GM19238 (cell line): ENCODE data around the gene CSNK1G1.
"Not testable (repeated sequence)": the region's sequence is repeated elsewhere in the genome, so short reads cannot be mapped to it uniquely, and the experiment has no call there.

Experiments used
- DNase-seq: peaks from one replicate; pipeline ENCODE4 v3.0.0; 2011; ENCODE audit warnings: low spot score; ENCODE audit not compliant: insufficient read length

CSNK1G1 gene

GRCh38 chr15:64351265-64351664, 4.7 kb downstream of the CSNK1G1 start:
- no peak for DNase-seq

- DNase-seq = no peak
Measured at GRCh38 chr15:64349375-64349774, 6.6 kb downstream of the CSNK1G1 start.

GRCh38 chr15:64348455-64348854, 7.5 kb downstream of the CSNK1G1 start:
- no peak for DNase-seq

DNA sequence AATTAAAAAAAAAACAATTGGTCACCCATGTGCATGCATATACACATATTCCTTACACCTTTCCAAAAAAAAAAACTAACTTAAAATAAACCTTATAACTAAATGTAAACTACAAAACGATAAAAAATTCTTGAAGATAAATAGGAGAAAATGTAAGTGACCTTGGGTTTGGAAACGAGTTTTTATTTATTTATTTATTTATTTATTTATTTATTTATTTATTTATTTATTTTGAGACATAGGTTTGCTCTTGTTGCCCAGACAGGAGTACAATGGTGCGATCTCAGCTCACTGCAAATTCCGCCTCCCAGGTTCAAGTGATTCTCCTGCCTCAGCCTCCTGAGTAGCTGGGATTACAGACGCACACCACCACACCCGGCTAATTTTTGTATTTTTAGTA, 9.7 kb downstream of the CSNK1G1 start:
- not testable (repeated sequence) for DNase-seq

DNA sequence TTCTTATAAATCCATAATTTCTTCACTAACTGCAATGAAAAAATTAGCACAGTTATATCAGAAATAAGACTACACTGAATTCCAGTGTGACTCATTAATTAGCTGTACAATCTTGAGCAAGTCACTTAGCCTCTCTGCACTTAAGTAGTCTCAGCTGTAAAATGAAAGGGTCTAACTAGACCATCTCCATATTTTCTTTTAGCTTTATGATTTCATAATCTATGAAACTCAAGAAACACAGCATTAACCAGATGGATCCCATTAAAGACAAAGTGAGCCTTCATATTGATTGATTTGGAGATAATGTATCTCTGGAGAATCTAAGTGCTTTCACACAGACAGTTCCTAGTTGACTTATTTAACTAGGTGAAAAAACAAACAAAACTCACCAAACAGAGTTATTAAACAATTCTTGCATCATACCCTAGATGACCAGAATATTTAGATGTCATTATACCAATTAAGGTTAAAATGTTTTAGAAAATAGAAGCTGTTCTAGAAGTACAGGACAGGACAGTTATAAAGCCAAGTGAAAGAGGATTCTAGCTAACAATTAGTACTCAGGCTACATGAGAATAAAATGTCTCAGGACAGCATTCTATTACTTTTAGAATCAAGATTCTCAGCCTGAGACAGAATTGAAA, 11.2 kb downstream of the CSNK1G1 start:
- DNase-seq = no peak

- no peak for DNase-seq
Measured at GRCh38 chr15:64343841-64344240, 12.1 kb downstream of the CSNK1G1 start.

GRCh38 chr15:64343222-64343621, 12.8 kb downstream of the CSNK1G1 start:
- no peak for DNase-seq

GRCh38 chr15:64341961-64342360, 14.0 kb downstream of the CSNK1G1 start:
- DNase-seq = no peak

DNA sequence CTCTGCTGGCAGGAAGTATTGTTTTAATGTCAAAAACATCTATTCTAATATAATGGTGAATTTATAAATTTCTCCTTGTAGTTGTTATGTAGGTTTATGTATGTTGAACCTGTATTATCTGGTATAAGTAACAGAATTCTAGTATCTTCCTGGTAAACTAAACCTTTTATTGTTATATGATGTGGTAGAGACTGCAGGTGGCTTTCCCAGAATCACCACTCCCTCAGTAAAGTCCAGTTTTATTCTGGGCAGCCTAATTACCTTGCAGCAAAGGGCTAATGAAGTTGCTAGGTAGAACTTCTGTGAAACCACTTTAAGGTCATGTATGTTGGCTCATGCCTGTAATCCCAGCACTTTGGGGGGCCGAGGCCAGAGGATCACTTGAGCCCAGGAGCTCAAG, 15.6 kb downstream of the CSNK1G1 start:
- DNase-seq = no peak

GRCh38 chr15:64337761-64338160, 18.2 kb downstream of the CSNK1G1 start:
- no peak for DNase-seq

DNA sequence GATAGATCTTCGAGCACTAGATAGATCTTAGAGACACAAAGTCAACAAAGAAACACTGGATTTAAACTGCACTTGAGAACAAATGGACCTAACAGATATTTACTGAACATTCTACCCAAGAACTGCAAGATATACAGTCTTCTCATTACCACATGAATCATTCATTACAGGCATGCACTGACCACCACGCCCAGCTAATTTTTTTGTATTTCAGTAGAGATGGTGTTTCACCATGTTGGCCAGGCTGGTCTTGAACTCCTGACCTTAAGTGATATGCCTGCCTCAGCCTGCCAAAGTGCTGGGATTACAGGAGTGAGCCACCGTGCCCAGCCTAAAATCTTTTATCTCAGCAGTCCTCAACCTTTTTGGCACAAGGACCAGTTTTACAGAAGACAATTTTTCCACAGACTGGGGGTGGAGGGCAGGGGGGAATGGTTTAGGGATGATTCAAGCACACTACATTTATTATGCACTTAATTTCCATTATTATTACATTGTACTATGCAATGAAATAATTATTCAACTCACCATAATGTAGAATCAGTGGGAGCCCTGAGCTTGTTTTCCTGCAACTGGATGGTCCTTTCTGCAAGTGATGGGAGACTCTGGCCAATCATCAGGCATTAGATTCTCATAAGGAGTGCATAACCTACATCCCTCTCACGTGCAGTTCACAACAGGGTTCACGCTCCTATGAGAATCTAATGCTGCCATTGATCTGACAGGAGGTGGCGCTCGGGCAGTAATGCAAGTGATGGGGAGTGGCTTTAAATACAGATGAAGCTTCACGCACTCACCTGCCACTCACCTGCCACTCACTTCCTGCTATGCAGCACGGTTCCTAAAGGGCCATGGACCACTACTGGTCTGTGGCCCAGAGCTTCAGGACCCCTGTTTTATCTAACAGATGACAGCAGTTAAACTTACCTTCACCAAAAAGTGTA, 21.7 kb downstream of the CSNK1G1 start:
- no peak for DNase-seq

GRCh38 chr15:64333516-64333915, 22.5 kb downstream of the CSNK1G1 start:
- no peak for DNase-seq

- DNase-seq = not testable (repeated sequence)
Measured at GRCh38 chr15:64331668-64332067, 24.3 kb downstream of the CSNK1G1 start.

DNA sequence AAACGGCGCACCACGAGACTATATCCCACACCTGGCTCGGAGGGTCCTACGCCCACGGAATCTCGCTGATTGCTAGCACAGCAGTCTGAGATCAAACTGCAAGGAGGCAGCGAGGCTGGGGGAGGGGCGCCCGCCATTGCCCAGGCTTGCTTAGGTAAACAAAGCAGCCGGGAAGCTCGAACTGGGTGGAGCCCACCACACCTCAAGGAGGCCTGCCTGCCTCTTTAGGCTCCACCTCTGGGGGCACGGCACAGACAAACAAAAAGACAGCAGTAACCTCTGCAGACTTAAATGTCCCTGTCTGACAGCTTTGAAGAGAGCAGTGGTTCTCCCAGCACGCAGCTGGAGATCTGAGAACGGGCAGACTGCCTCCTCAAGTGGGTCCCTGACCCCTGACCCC, 29.0 kb downstream of the CSNK1G1 start:
- DNase-seq = not testable (repeated sequence)

DNA sequence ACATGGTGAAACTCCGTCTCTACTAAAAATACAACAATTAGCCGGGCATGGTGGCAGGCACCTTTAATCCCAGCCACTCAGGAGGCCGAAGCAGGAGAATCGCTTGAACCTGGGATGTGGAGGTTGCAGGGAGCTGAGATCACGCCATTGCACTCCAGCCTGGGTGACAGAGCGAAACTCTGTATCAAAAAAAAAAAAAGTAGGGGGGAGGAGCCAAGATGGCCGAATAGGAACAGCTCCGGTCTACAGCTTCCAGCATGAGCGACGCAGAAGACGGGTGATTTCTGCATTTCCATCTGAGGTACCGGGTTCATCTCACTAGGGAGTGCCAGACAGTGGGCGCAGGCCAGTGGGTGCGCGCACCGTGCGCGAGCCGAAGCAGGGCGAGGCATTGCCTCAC, 29.5 kb downstream of the CSNK1G1 start:
- DNase-seq = not testable (repeated sequence)

GRCh38 chr15:64324165-64324877, 31.7 kb downstream of the CSNK1G1 start:
- no peak for DNase-seq

DNA sequence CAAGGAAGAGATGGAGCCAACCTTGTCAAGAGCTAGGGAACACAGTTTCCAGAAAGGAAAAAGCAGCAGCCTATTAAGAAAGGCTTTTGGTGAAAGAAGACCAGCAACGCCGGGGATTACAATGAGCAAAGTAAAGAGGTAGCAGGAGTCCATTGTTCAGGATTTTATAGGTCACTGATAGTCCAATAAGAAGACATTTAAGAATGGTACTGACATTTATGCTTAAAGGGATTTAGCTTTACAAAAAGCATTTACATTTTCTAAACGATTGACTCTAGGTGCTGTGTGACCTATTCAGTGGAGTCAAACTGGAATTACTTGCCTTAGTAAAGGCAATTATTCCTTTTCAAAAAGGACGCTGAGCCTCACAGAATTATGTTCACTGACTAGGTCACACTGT, 40.8 kb downstream of the CSNK1G1 start:
- DNase-seq = no peak

GRCh38 chr15:64314456-64314855, 41.5 kb downstream of the CSNK1G1 start:
- no peak for DNase-seq

DNA sequence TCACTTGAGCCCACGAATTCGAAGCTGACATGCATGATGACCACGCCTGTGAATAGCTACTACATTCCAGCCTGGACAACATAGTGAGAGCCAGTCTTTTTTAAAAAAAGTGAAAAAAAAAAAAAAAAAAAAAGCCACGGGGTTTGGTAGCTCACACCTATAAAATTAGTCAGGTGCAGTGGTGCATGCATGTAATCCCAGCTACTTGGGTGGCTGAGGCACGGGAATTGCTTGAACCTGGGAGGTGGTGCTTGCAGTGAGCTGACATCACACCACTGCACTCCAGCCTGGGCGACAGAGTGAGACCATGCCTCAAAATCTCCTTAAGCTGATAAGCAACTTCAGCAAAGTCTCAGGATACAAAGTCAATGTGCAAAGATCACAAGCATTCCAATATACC, 44.4 kb downstream of the CSNK1G1 start:
- DNase-seq = no peak

- DNase-seq = no peak
Measured at GRCh38 chr15:64310036-64310435, 45.9 kb downstream of the CSNK1G1 start.

- no peak for DNase-seq
Measured at GRCh38 chr15:64305261-64305660, 50.7 kb downstream of the CSNK1G1 start.

GRCh38 chr15:64289550-64289949, 66.4 kb downstream of the CSNK1G1 start:
- DNase-seq = no peak
